Measurements from ENCODE around the gene LMF1. TPM values are rescaled to one million over a fixed set of nuclear protein-coding genes. Genes with fewer than 3 reads are reported as not detected.

The LMF1 gene
- total RNA-seq, 4 donors from 2014 or later, result 21.8 to 47.9 (median 36.0) TPM

- H3K9me3 ChIP-seq, result no peaks in the 10 kb centered on the region
- no peak overlapping the region for H3K27ac ChIP-seq
- H3K27me3 ChIP-seq, result no peaks in the 10 kb centered on the region
- TF ChIP-seq CTCF (IDR thresholded peaks at IDR 0.05), result no peak
- TF ChIP-seq POLR2A (IDR thresholded peaks at IDR 0.05), result no peak
- H3K4me3 ChIP-seq, result no peak overlapping the region
- no peaks in the 10 kb centered on the region for H3K36me3 ChIP-seq
- no peaks in the 10 kb centered on the region for H3K4me1 ChIP-seq
- DNase-seq, result no peak
- intact Hi-C loops (cut with DNase I; ENCODE audit: low total_unique reads), result no loop called here
These were observed 36.6 kb upstream of the LMF1 start for GRCh38 chr16:1007284-1007850.

GRCh38 chr16:1006781-1007180, 36.0 kb upstream of the LMF1 start:
- Histone ChIP-seq H3K36me3 (no peaks in the 10 kb centered on the region), H3K4me3 (no peak overlapping the region), H3K27ac (no peak overlapping the region), H3K9me3 (no peaks in the 10 kb centered on the region), H3K27me3 (no peaks in the 10 kb centered on the region), H3K4me1 (no peaks in the 10 kb centered on the region)
- TF ChIP-seq POLR2A (IDR thresholded peaks at IDR 0.05) (no peak), CTCF (IDR thresholded peaks at IDR 0.05) (no peak)
- intact Hi-C loops (cut with DNase I; ENCODE audit: low total_unique reads), result no loop called here
- no peak for DNase-seq

GRCh38 chr16:1005286-1005685, 34.5 kb upstream of the LMF1 start:
- H3K36me3 ChIP-seq, result no peaks in the 10 kb centered on the region
- no peak for TF ChIP-seq CTCF (IDR thresholded peaks at IDR 0.05)
- TF ChIP-seq POLR2A (IDR thresholded peaks at IDR 0.05), result no peak
- H3K4me1 ChIP-seq, result no peaks in the 10 kb centered on the region
- H3K27me3 ChIP-seq, result no peaks in the 10 kb centered on the region
- intact Hi-C loops (cut with DNase I; ENCODE audit: low total_unique reads), result no loop called here
- no peak overlapping the region for H3K27ac ChIP-seq
- no peak for DNase-seq
- no peaks in the 10 kb centered on the region for H3K9me3 ChIP-seq
- no peak overlapping the region for H3K4me3 ChIP-seq

- Histone ChIP-seq H3K4me1 (no peaks in the 10 kb centered on the region), H3K9me3 (no peaks in the 10 kb centered on the region), H3K27me3 (no peaks in the 10 kb centered on the region), H3K4me3 (no peak overlapping the region), H3K27ac (no peak overlapping the region), H3K36me3 (no peaks in the 10 kb centered on the region)
- TF ChIP-seq POLR2A (IDR thresholded peaks at IDR 0.05) (no peak), CTCF (IDR thresholded peaks at IDR 0.05) (no peak)
- intact Hi-C loops (cut with DNase I; ENCODE audit: low total_unique reads), result no loop called here
- no peak for DNase-seq
These were observed 32.9 kb upstream of the LMF1 start for GRCh38 chr16:1003391-1004347.
